Neuronal stem cell (in vitro differentiated cells): ENCODE measurements around the gene TMTC1.
"Not testable (repeated sequence)": the region's sequence is repeated elsewhere in the genome, so short reads cannot be mapped to it uniquely, and the experiment has no call there.

Experiments
- DNase-seq: peaks from one replicate; pipeline ENCODE4 v3.0.0-alpha.2; 2013; ENCODE audit warnings: low spot score
- H2AFZ ChIP-seq: one replicate; pipeline ENCODE4 v1.6.1; 2013; ENCODE audit warnings: mild to moderate bottlenecking, low read length, inconsistent platforms
- H2AK5ac ChIP-seq: 2 replicates; pipeline ENCODE4 v1.6.1; 2013; ENCODE audit warnings: low read depth, mild to moderate bottlenecking, inconsistent platforms, low read length, moderate library complexity, mixed read lengths
- H2BK120ac ChIP-seq: 2 replicates; pipeline ENCODE4 v1.6.1; 2013; ENCODE audit warnings: low read depth, mild to moderate bottlenecking, inconsistent platforms, low read length, moderate library complexity, mixed read lengths
- H2BK12ac ChIP-seq: one replicate; pipeline ENCODE4 v1.6.1; 2013; ENCODE audit warnings: low read length, inconsistent platforms
- H2BK15ac ChIP-seq: 2 replicates; pipeline ENCODE4 v1.6.1; 2013; ENCODE audit warnings: mild to moderate bottlenecking, low read length, inconsistent platforms, mixed read lengths
- H2BK5ac ChIP-seq: one replicate; pipeline ENCODE4 v1.6.1; 2013; ENCODE audit warnings: inconsistent platforms, mild to moderate bottlenecking, low read length, moderate library complexity
- H3K14ac ChIP-seq: one replicate; pipeline ENCODE4 v1.6.1; 2013; ENCODE audit warnings: low read length, inconsistent platforms
- H3K18ac ChIP-seq: 2 replicates; pipeline ENCODE4 v1.6.1; 2013; ENCODE audit warnings: low read length, inconsistent platforms
- H3K23ac ChIP-seq: 2 replicates; pipeline ENCODE4 v1.6.1; 2013; ENCODE audit warnings: low read depth, mild to moderate bottlenecking, mixed read lengths, low read length, inconsistent platforms; ENCODE audit not compliant: poor library complexity
- H3K27ac ChIP-seq: replicated peaks from 3 replicates; pipeline ENCODE4 v1.5.1; 2013; ENCODE audit warnings: low read length, inconsistent platforms
- H3K27me3 ChIP-seq, 3 experiments: 2 replicates each; pipeline ENCODE4 v1.6.1; 2013; ENCODE audit warnings: low read length in 3 of 3, mild to moderate bottlenecking in 2 of 3, inconsistent platforms in 1 of 3, low read depth in 1 of 3, mixed read lengths in 1 of 3, moderate library complexity in 1 of 3; ENCODE audit not compliant: control insufficient read depth in 3 of 3, insufficient read depth in 3 of 3
- H3K36me3 ChIP-seq, 2 donors: replicated peaks in 1 of 2; 2 replicates each; pipeline ENCODE4 v1.6.1; 2013; ENCODE audit warnings: low read length in 2 of 2; ENCODE audit not compliant: control insufficient read depth in 2 of 2, insufficient read depth in 2 of 2
- H3K4ac ChIP-seq: 2 replicates; pipeline ENCODE4 v1.6.1; 2013; ENCODE audit warnings: inconsistent platforms, mild to moderate bottlenecking, low read length, moderate library complexity
- H3K4me1 ChIP-seq, 2 donors: 1 replicate in 1 of 2; 2 replicates in 1 of 2; pipeline ENCODE4 v1.6.1; 2013; ENCODE audit warnings: low read length in 2 of 2, low read depth in 1 of 2; ENCODE audit not compliant: control insufficient read depth in 2 of 2, insufficient read depth in 1 of 2
- H3K4me2 ChIP-seq: one replicate; pipeline ENCODE4 v1.6.1; 2013; ENCODE audit warnings: mild to moderate bottlenecking, low read length, inconsistent platforms; ENCODE audit not compliant: insufficient read depth, poor library complexity, severe bottlenecking
- H3K4me3 ChIP-seq, 2 donors: 2 replicates each; pipeline ENCODE4 v1.5.1; 2013; ENCODE audit warnings: low read length in 2 of 2, mild to moderate bottlenecking in 2 of 2, inconsistent platforms in 1 of 2, moderate library complexity in 1 of 2
- H3K79me1 ChIP-seq: one replicate; pipeline ENCODE4 v1.6.1; 2013; ENCODE audit warnings: low read depth, mild to moderate bottlenecking, inconsistent platforms, low read length, moderate library complexity
- H3K9ac ChIP-seq: one replicate; pipeline ENCODE4 v1.6.1; 2013; ENCODE audit warnings: mild to moderate bottlenecking, low read depth, low read length, inconsistent platforms; ENCODE audit not compliant: poor library complexity
- H3K9me3 ChIP-seq, 2 donors: replicated peaks in 1 of 2; 2 replicates each; pipeline versions ENCODE3 to v1.6.1; 2013; ENCODE audit warnings: low read length in 2 of 2, mild to moderate bottlenecking in 2 of 2, inconsistent platforms in 1 of 2, low read depth in 1 of 2, mixed read lengths in 1 of 2, moderate library complexity in 1 of 2; ENCODE audit not compliant: control insufficient read depth in 2 of 2, insufficient read depth in 1 of 2
- H4K8ac ChIP-seq: one replicate; pipeline ENCODE4 v1.6.1; 2013; ENCODE audit warnings: low read depth, mild to moderate bottlenecking, inconsistent platforms, low read length, moderate library complexity
- H4K91ac ChIP-seq: one replicate; pipeline ENCODE4 v1.6.1; 2013; ENCODE audit warnings: low read length, low read depth, mild to moderate bottlenecking, inconsistent platforms; ENCODE audit not compliant: poor library complexity
- WGBS, 2 donors: extraction: QIAGEN DNeasy Blood & Tissue Kit; methylation state at CpG; one replicate each; pipeline ENCODE4 v1.1.7; 2013; ENCODE audit warnings: missing lambda C conversion rate in 2 of 2, mixed read lengths in 1 of 2; ENCODE audit not compliant: insufficient read length in 2 of 2, insufficient replicate concordance in 1 of 2; ENCODE audit errors: extremely low coverage in 2 of 2; 5-methylcytosine and 5-hydroxymethylcytosine counted together

TMTC1 gene

GRCh38 chr12:29816874-29817725 lies 33.4 kb upstream of the TMTC1 start:
- H3K9ac ChIP-seq = no peak overlapping the region
- WGBS, 2 donors = no CpG with 5 or more reads among the region's 2 CpGs
- H2BK120ac ChIP-seq = no peak overlapping the region
- peaks cover 0 to 2% of the 10 kb centered on the region in 2 donors for H3K4me1 ChIP-seq
- no peak overlapping the region for H2BK15ac ChIP-seq
- no peak overlapping the region for H4K8ac ChIP-seq
- H3K4me3 ChIP-seq = no peak overlapping the region
- H2AFZ ChIP-seq = no peak overlapping the region
- no peak overlapping the region for H2AK5ac ChIP-seq
- DNase-seq = no peak
- no peak overlapping the region for H3K4ac ChIP-seq
- no peak overlapping the region for H3K27ac ChIP-seq
- peaks cover 0 to 3% (median 0%) of the 10 kb centered on the region in 3 experiments for H3K27me3 ChIP-seq
- H3K79me1 ChIP-seq = no peaks in the 10 kb centered on the region
- no peaks in the 10 kb centered on the region for H3K36me3 ChIP-seq
- H3K23ac ChIP-seq = no peak overlapping the region
- no peak overlapping the region for H3K18ac ChIP-seq
- no peak overlapping the region for H2BK12ac ChIP-seq
- H3K4me2 ChIP-seq = no peak overlapping the region
- H4K91ac ChIP-seq = no peak overlapping the region
- no peaks in the 10 kb centered on the region for H3K9me3 ChIP-seq
- H3K14ac ChIP-seq = no peak overlapping the region
- H2BK5ac ChIP-seq = no peak overlapping the region

GRCh38 chr12:29809616-29810361 lies 26.0 kb upstream of the TMTC1 start:
- not testable (repeated sequence) for H3K36me3 ChIP-seq, H2AFZ ChIP-seq, H3K9me3 ChIP-seq, H3K27ac ChIP-seq, H3K4me2 ChIP-seq, H2AK5ac ChIP-seq, H3K18ac ChIP-seq, DNase-seq, H3K79me1 ChIP-seq, H3K9ac ChIP-seq, H4K91ac ChIP-seq, H3K4me1 ChIP-seq, H2BK120ac ChIP-seq, H2BK12ac ChIP-seq, H3K4me3 ChIP-seq, H2BK5ac ChIP-seq, H3K27me3 ChIP-seq, H3K4ac ChIP-seq, H3K23ac ChIP-seq, H4K8ac ChIP-seq, H3K14ac ChIP-seq, H2BK15ac ChIP-seq
- no CpG with 5 or more reads among the region's 24 CpGs for WGBS, 2 donors

- no peak overlapping the region for H3K4me3 ChIP-seq
- H3K14ac ChIP-seq = no peak overlapping the region
- no peak overlapping the region for H3K4ac ChIP-seq
- no peak overlapping the region for H4K8ac ChIP-seq
- no peak overlapping the region for H2BK15ac ChIP-seq
- H2AFZ ChIP-seq = no peak overlapping the region
- H4K91ac ChIP-seq = no peak overlapping the region
- no peak overlapping the region for H3K18ac ChIP-seq
- H3K27ac ChIP-seq = no peak overlapping the region
- H3K79me1 ChIP-seq = no peaks in the 10 kb centered on the region
- no peaks in the 10 kb centered on the region for H3K4me1 ChIP-seq
- no peak overlapping the region for H3K4me2 ChIP-seq
- H3K23ac ChIP-seq = no peak overlapping the region
- H2BK5ac ChIP-seq = no peak overlapping the region
- no peaks in the 10 kb centered on the region for H3K36me3 ChIP-seq
- H2AK5ac ChIP-seq = no peak overlapping the region
- H3K9ac ChIP-seq = no peak overlapping the region
- DNase-seq = no peak
- H2BK12ac ChIP-seq = no peak overlapping the region
- no peaks in the 10 kb centered on the region for H3K27me3 ChIP-seq
- H2BK120ac ChIP-seq = no peak overlapping the region
- peaks cover 0 to 11% of the 10 kb centered on the region in 2 donors for H3K9me3 ChIP-seq
These were observed 23.4 kb upstream of the TMTC1 start for GRCh38 chr12:29807129-29807528.

- H3K9me3 ChIP-seq = peaks cover 0 to 8% of the 10 kb centered on the region in 2 donors
- H4K8ac ChIP-seq = no peak overlapping the region
- H3K27ac ChIP-seq = no peak overlapping the region
- H3K79me1 ChIP-seq = no peaks in the 10 kb centered on the region
- H3K18ac ChIP-seq = no peak overlapping the region
- H3K4me1 ChIP-seq = peaks cover 0 to 5% of the 10 kb centered on the region in 2 donors
- no peak overlapping the region for H3K4me2 ChIP-seq
- H2AK5ac ChIP-seq = no peak overlapping the region
- no peak overlapping the region for H3K23ac ChIP-seq
- no peak overlapping the region for H2BK15ac ChIP-seq
- no peak overlapping the region for H2BK120ac ChIP-seq
- no peak overlapping the region for H3K9ac ChIP-seq
- H3K27me3 ChIP-seq = no peaks in the 10 kb centered on the region
- no peak overlapping the region for H4K91ac ChIP-seq
- no peak overlapping the region for H3K4ac ChIP-seq
- H3K14ac ChIP-seq = no peak overlapping the region
- no peak overlapping the region for H3K4me3 ChIP-seq
- H2BK12ac ChIP-seq = no peak overlapping the region
- H2BK5ac ChIP-seq = no peak overlapping the region
- no peak for DNase-seq
- no peak overlapping the region for H2AFZ ChIP-seq
- H3K36me3 ChIP-seq = no peaks in the 10 kb centered on the region
These were observed 20.3 kb upstream of the TMTC1 start for GRCh38 chr12:29804019-29804418.
